ENCODE results near the gene TRPC5OS. TPM values are rescaled to one million over a fixed set of nuclear protein-coding genes. Genes with fewer than 3 reads are reported as not detected.

TRPC5OS gene
- 0.22 TPM for total RNA-seq

GRCh38 chrX:111875881-111876280, at the start of gene TRPC5OS:
TSS of gene TRPC5OS (plus strand) at chrX:111876181. CDS start at chrX:111901850, 25,669 bp downstream.

Other genes with a start within 250 kb of the TRPC5OS start
- 67.1 TPM for gene ALG13, start 195.0 kb upstream of the TRPC5OS start, total RNA-seq
- 0.44 TPM for gene TRPC5, start 206.6 kb downstream of the TRPC5OS start, total RNA-seq
- gene RTL4, start 206.8 kb downstream of the TRPC5OS start, total RNA-seq: not detected

All from camera-type eye (tissue), 1 donor.